ES-I3 (cell line): Measurements from ENCODE around the gene ASXL2.

Experiments used
- H3K36me3 ChIP-seq: 2 replicates; pipeline ENCODE4 v1.6.1; 2013; ENCODE audit warnings: mild to moderate bottlenecking, low read length, control low read depth, moderate library complexity; ENCODE audit not compliant: insufficient read depth
- H3K4me1 ChIP-seq: 2 replicates; pipeline ENCODE4 v1.6.1; 2013; ENCODE audit warnings: mild to moderate bottlenecking, control low read depth, low read length; ENCODE audit not compliant: insufficient read depth
- H3K9ac ChIP-seq: 2 replicates; pipeline ENCODE4 v1.6.1; 2013; ENCODE audit warnings: low read depth, mild to moderate bottlenecking, low read length, moderate library complexity
- H3K9me3 ChIP-seq: 2 replicates; pipeline ENCODE4 v1.6.1; 2013; ENCODE audit warnings: mild to moderate bottlenecking, low read length, moderate library complexity; ENCODE audit not compliant: control insufficient read depth, insufficient read depth

ASXL2 gene

DNA sequence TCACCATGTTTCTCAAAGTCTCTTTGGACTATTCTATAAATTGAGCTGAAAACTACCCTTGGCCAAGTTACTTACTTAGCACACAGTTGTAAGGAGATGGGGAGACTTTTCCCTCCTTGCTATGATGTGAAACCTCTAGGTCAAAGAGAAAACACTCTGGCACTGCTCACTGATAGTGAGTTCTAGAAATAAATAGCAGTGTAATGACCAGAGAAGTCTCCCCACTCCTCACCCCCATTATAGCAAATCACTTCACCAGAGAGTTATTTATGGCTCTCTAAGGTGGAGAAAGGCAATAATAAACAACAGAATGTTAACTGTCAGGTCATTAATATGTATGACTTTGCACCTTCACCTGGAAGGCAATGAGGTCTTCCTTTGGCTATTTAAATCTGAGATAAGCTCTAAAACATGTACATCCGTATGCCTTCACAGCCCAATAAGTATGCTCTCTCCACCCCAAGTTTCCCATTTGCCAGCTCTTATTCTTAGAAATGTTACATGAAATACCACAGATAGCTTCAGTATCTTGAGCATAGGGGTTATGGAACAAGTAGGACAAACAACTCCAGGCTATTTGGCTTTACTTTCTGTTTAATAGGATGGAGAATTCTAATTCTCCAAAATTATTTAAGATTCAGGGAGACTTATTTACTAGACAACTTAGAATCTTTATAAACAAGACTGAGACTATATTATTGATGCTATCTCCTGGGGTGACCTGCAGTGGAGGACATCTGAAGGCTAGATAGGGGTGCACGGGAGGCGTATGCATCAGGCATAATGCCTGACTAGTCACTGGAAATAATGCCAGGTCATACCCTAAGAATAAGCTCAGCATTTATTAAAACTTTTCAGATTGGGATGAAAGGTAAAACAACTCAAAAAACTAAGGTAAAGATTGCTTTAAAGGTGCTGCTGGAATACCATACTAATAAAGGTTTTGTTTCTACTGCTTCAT, 139.6 kb downstream of the ASXL2 start:
- Histone ChIP-seq H3K9ac (no peak overlapping the region), H3K4me1 (peaks cover 19% of the 10 kb centered on the region), H3K9me3 (no peaks in the 10 kb centered on the region), H3K36me3 (peaks cover 8% of the 10 kb centered on the region; the same call in 1 of the 2 replicates)

DNA sequence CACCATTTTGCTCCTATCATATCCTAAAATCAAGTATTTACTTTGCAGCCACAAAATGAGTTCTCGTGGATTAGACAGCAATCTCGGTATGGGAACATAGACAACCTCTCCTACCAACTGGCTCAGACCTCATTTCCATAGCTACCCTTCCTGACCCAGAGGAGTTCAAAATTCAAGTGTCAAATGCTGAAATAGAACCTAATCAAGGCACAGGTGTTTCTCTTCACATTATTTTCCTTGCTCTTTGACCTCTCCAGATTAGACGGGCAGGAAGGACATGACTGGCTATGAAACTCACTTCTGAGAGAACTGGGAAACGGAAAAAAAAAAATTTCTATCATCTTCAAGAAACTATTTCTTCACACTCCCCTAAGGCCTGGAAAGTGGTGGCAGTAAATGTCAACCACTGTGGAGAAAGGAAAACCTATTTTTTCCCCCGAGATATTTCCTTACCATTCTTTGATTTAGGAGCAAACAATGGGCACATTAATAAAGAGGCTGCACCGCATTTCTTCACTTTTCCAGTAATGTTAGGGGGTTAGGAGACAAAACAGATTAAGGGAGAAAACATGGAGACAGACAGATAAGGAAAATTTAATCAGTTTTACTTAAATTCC, 141.3 kb downstream of the ASXL2 start:
- no peaks in the 10 kb centered on the region for H3K36me3 ChIP-seq
- H3K9me3 ChIP-seq, result no peaks in the 10 kb centered on the region
- peaks cover 10% of the 10 kb centered on the region for H3K4me1 ChIP-seq
- H3K9ac ChIP-seq, result no peak overlapping the region

GRCh38 chr2:25735835-25736234, 142.5 kb downstream of the ASXL2 start:
- H3K9ac ChIP-seq, result no peak overlapping the region
- H3K4me1 ChIP-seq, result peaks cover 2% of the 10 kb centered on the region
- H3K36me3 ChIP-seq, result no peaks in the 10 kb centered on the region
- no peaks in the 10 kb centered on the region for H3K9me3 ChIP-seq

- Histone ChIP-seq H3K4me1 (no peaks in the 10 kb centered on the region), H3K9ac (no peak overlapping the region), H3K36me3 (no peaks in the 10 kb centered on the region), H3K9me3 (no peaks in the 10 kb centered on the region)
Measured at GRCh38 chr2:25728559-25728958, 149.7 kb downstream of the ASXL2 start.

- no peak overlapping the region for H3K9ac ChIP-seq
- no peaks in the 10 kb centered on the region for H3K4me1 ChIP-seq
- no peaks in the 10 kb centered on the region for H3K9me3 ChIP-seq
- no peaks in the 10 kb centered on the region for H3K36me3 ChIP-seq
Measured at GRCh38 chr2:25726522-25726921, 151.8 kb downstream of the ASXL2 start.

- Histone ChIP-seq H3K9me3 (no peaks in the 10 kb centered on the region), H3K9ac (no peak overlapping the region), H3K4me1 (no peaks in the 10 kb centered on the region), H3K36me3 (no peaks in the 10 kb centered on the region)
Measured at GRCh38 chr2:25725877-25726276, 152.4 kb downstream of the ASXL2 start.

DNA sequence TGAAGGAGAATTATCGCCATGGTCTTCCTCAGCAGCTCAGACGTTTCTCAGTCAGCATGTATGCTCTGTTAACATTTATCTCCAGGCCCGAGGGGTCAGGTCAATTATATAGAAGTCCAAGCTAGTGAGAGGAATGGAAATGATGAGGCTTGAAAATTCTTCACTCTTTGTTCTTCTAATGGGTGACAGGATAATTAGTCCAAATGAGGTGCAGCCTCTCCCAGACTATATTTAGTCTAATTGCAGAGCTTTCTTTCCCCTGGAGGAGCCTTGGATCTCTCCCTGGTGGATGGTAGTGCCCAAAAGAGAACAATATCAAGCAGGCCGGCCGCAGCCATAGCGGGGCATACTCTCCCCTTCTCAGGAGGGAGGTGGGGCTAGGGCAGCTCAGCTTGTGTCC, 153.5 kb downstream of the ASXL2 start:
- H3K36me3 ChIP-seq, result no peaks in the 10 kb centered on the region
- H3K4me1 ChIP-seq, result no peaks in the 10 kb centered on the region
- H3K9ac ChIP-seq, result no peak overlapping the region
- no peaks in the 10 kb centered on the region for H3K9me3 ChIP-seq

DNA sequence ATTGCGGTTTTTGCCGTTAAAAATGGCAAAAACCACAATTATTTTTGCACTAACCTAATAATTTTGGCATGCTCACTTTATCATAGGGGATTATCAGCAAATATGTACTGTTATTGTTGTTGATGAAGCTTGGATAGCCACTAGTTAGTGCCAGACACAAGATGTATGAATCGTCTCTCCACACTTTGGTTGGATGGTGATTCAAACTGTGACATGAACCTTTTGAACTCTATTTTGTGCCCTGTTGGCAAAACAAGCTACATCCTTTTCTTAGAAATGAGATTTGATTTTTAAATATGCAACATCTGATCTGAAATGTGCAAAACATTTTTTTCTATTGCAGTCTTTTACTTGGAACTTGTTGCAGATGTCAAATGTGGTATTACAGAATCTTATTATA, 156.1 kb downstream of the ASXL2 start:
- Histone ChIP-seq H3K9ac (no peak overlapping the region), H3K36me3 (no peaks in the 10 kb centered on the region), H3K9me3 (no peaks in the 10 kb centered on the region), H3K4me1 (no peaks in the 10 kb centered on the region)

- H3K9ac ChIP-seq, result no peak overlapping the region
- H3K4me1 ChIP-seq, result no peaks in the 10 kb centered on the region
- H3K36me3 ChIP-seq, result no peaks in the 10 kb centered on the region
- no peaks in the 10 kb centered on the region for H3K9me3 ChIP-seq
Measured at GRCh38 chr2:25720575-25720974, 157.7 kb downstream of the ASXL2 start.

- H3K4me1 ChIP-seq, result no peaks in the 10 kb centered on the region
- no peaks in the 10 kb centered on the region for H3K9me3 ChIP-seq
- H3K9ac ChIP-seq, result no peak overlapping the region
- no peaks in the 10 kb centered on the region for H3K36me3 ChIP-seq
Measured at GRCh38 chr2:25714740-25715139, 163.5 kb downstream of the ASXL2 start.

GRCh38 chr2:25712455-25712854, 165.8 kb downstream of the ASXL2 start:
- Histone ChIP-seq H3K9ac (no peak overlapping the region), H3K36me3 (no peaks in the 10 kb centered on the region), H3K9me3 (no peaks in the 10 kb centered on the region), H3K4me1 (no peaks in the 10 kb centered on the region)

DNA sequence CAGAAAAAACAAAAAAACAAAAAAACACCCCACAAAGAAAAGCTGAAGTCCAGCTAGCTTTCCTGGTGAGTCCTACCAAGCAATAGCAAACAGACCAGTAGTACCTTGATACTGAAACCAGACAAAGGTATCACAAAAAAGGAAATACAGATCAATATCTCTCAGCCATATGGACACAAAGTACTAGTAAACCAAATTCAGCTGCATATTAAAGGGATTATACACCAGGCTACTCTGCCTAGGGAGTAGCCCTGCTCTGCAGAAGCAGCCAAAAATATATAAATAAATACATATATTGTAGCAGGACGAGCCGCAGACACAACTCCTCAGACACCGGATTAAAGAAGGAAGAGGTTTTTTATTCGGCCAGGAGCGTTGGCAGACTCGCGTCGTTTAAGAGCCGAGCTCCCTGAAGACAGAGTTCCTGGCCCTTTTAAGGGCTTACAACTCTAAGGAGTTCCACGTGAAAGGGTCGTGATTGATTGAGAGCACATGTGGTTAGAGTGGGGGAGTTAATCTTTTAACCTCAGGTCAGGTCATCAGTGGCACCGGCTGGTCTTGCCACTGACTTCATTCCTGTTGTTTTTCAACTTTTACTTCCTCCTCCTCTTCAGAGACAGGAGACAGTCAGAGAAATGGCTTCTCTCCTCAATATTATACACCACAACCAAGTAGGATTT, 166.5 kb downstream of the ASXL2 start:
- H3K36me3 ChIP-seq, result no peaks in the 10 kb centered on the region
- H3K4me1 ChIP-seq, result no peaks in the 10 kb centered on the region
- no peak overlapping the region for H3K9ac ChIP-seq
- H3K9me3 ChIP-seq, result no peaks in the 10 kb centered on the region

- Histone ChIP-seq H3K36me3 (no peaks in the 10 kb centered on the region), H3K9me3 (no peaks in the 10 kb centered on the region), H3K4me1 (no peaks in the 10 kb centered on the region), H3K9ac (no peak overlapping the region)
Measured at GRCh38 chr2:25710750-25711149, 167.5 kb downstream of the ASXL2 start.

DNA sequence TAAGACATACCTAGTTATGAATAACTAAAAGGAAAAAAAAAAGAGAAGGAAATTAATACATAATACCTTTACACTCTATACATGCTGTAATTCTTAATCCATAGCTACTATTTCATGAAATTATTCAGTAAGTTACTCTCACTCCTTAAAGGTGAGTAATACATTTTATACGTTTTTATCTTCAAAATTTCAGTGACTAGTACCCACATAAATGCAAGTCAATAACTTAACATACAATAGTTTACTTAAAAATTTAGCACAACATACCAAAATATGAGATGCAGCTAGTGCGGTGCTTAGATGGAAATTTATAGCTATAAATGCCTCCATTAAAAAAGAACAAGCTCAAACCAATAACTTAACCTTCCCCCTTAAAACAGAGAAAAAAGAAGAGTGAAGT, 168.9 kb downstream of the ASXL2 start:
- H3K36me3 ChIP-seq, result no peaks in the 10 kb centered on the region
- no peaks in the 10 kb centered on the region for H3K4me1 ChIP-seq
- no peaks in the 10 kb centered on the region for H3K9me3 ChIP-seq
- H3K9ac ChIP-seq, result no peak overlapping the region
